ENCODE data around the gene AKAP13.

GRCh38 chr15:85706779-85707518, 326.5 kb downstream of the AKAP13 start:
- no peak for TF ChIP-seq CTCF (IDR thresholded peaks at IDR 0.05; ENCODE audit: low read depth, low read length)
- TF ChIP-seq EZH2phosphoT487 (IDR thresholded peaks at IDR 0.05; ENCODE audit: low read depth), result no peak

Measured in OCI-LY3 (cell line).